Testis (tissue), 3 donors: ENCODE results near the gene USP1. TPM values are rescaled to one million over a fixed set of nuclear protein-coding genes. Genes with fewer than 3 reads are reported as not detected.

Experiments used
- DNase-seq: peaks from one replicate; pipeline ENCODE4 v3.0.0-alpha.2; 2019
- H3K27ac ChIP-seq, 2 donors: fragments of 200-600 bp; sonication (generic); one replicate each; pipeline ENCODE4 v1.5.1; 2019
- H3K27me3 ChIP-seq: fragments of 200-600 bp; sonication (generic); one replicate; pipeline ENCODE4 v1.5.1; 2019
- H3K36me3 ChIP-seq: fragments of 200-600 bp; sonication (generic); one replicate; pipeline ENCODE4 v1.5.1; 2017; ENCODE audit warnings: low read depth; ENCODE audit errors: missing control alignments
- H3K4me1 ChIP-seq: fragments of 200-600 bp; sonication (generic); one replicate; pipeline ENCODE4 v1.5.1; 2019
- H3K4me3 ChIP-seq, 2 donors: fragments of 200-600 bp; sonication (generic); one replicate each; pipeline ENCODE4 v1.5.1; 2017 to 2019
- H3K9me3 ChIP-seq: fragments of 200-600 bp; sonication (generic); one replicate; pipeline ENCODE4 v1.5.1; 2017
- CTCF ChIP-seq, 3 experiments: fragments of 450-650 bp in 2 of 3; fragments of 200-600 bp in 1 of 3; sonication (generic) in 1 of 3; IDR thresholded peaks; one replicate each; pipeline ENCODE4 v1.5.1; 2016 to 2019; ENCODE audit warnings: antibody characterized with exemption in 3 of 3, mild to moderate bottlenecking in 2 of 3, moderate library complexity in 1 of 3
- POLR2A ChIP-seq: fragments of 450-650 bp; IDR thresholded peaks from one replicate; pipeline ENCODE4 v1.6.1; 2017; ENCODE audit warnings: antibody characterized with exemption, mild to moderate bottlenecking, moderate library complexity
- WGBS, 2 donors: methylation state at CpG; one replicate each; pipeline ENCODE4 v1.1.5; 2018; 5-methylcytosine and 5-hydroxymethylcytosine counted together
- intact Hi-C: fragments of 100-400 bp; cut with DNase I; formaldehyde crosslinking; loops from one replicate; pipeline ENCODE4 v1.15.1; 2023; ENCODE audit warnings: low total_unique reads
- polyA plus RNA-seq: library from polyadenylated mRNA; stranded (reverse); fragments of 350-450 nt; fragmentation: Illumina TruSeq; extraction: RNeasy Lipid Tissue Mini Kit (QIAGEN cat#74804); gene quantifications from one replicate; pipeline ENCODE4 v1.2.3, GENCODE V29; 2014; ENCODE audit warnings: low read depth, low replicate concordance; ENCODE audit not compliant: insufficient read depth
- total RNA-seq, 2 donors: library from RNA; depleted of rRNA; stranded (reverse); fragments of >200 nt; gene quantifications; one replicate each; pipeline ENCODE4 v1.2.3, GENCODE V29; 2016

Gene USP1
- total and polyA plus RNA-seq, 3 donors from 2014 or later, result 43.5 to 58.1 (median 49.1) TPM

DNA sequence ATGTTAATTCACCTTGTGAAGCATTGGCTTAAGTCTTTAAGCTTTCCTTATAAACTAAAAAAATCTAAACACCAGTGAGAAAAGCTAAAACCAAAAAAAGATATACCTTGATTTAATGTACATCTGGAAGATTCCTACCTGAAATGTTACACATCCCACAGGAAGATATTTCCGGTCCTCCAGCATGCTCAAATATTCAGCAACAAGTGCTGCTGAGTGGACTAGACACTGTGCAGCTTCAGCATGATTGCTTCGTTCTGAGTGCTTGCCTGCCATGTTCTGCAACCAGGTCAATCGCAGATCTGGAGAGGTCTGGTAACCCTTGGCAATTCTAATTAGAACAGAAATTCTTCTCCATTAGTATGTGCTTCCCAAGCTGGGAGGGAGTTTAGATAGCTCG is 57.3 kb downstream of the USP1 start:
- 84 to 98% methylated on average over 4 of the region's 4 CpGs for WGBS, 2 donors
- no peak for DNase-seq
- no peaks in the 10 kb centered on the region for H3K36me3 ChIP-seq

DNA sequence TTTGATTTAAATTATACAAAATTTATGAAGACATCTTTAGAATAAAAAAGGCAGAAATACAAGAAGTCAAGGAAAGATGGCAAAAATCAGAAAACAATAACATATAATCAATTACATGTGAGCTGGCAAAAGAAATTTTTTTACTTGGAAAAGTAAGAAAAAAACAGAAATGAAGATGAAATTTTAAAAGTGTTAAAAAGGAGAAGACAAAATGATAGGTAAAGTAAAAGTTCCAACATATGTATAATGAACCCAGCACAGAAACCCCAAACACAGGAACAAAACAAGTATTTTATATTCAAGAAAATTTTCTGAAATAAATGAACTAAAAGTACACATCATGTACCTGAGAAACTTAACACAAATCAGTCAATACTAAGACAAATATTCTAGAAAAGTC is 63.4 kb downstream of the USP1 start:
- Histone ChIP-seq H3K9me3 (no peaks in the 10 kb centered on the region), H3K4me1 (no peaks in the 10 kb centered on the region), H3K36me3 (no peaks in the 10 kb centered on the region), H3K4me3 (no peak overlapping the region), H3K27ac (no peak overlapping the region), H3K27me3 (no peaks in the 10 kb centered on the region)
- TF ChIP-seq POLR2A (no peak), CTCF (IDR thresholded peaks at IDR 0.05) (no peak)
- DNase-seq, result no peak
- intact Hi-C loops, result loop anchor here (10.0 kb wide), 1 partner anchor 245 kb away; no protein-coding TSS in a partner anchor

More for the DNA sequence above, 57.3 kb downstream of the USP1 start:
- intact Hi-C loops, result no loop called here
- Histone ChIP-seq H3K4me3 (no peak overlapping the region), H3K27me3 (no peaks in the 10 kb centered on the region), H3K27ac (no peak overlapping the region), H3K9me3 (no peaks in the 10 kb centered on the region), H3K4me1 (no peaks in the 10 kb centered on the region)
- TF ChIP-seq CTCF (IDR thresholded peaks at IDR 0.05) (no peak), POLR2A (no peak)

Other genes starting within 250 kb of the USP1 start
- 1 to 10 TPM; 8.4 to 9.1 TPM for gene L1TD1, start 242.2 kb upstream of the USP1 start, total RNA-seq
- gene L1TD1, start 242.2 kb upstream of the USP1 start, polyA plus RNA-seq, result 1.5 TPM
- gene KANK4, start 117.6 kb upstream of the USP1 start, total RNA-seq, result 1 to 10 TPM; 2.9 to 5.2 TPM
- 2.4 TPM for gene KANK4, start 117.6 kb upstream of the USP1 start, polyA plus RNA-seq
- gene ANGPTL3, start 160.5 kb downstream of the USP1 start, total RNA-seq, result not detected
- 0.25 TPM for gene ANGPTL3, start 160.5 kb downstream of the USP1 start, polyA plus RNA-seq